22Rv1 (cell line): ENCODE data around the gene ANAPC1.
"Not testable (repeated sequence)": the region's sequence is repeated elsewhere in the genome, so short reads cannot be mapped to it uniquely, and the experiment has no call there.

Source experiments
- ZFX ChIP-seq: fragments of 450-650 bp; IDR thresholded peaks from 2 replicates; pipeline ENCODE4 v1.6.1; 2017; ENCODE audit warnings: antibody characterized with exemption, borderline replicate concordance
- TF ChIP-seq, protein P1 (sequence below): fragments of 450-650 bp; IDR thresholded peaks from 2 replicates; pipeline ENCODE4 v1.5.1; 2017; ENCODE audit warnings: mild to moderate bottlenecking

- TF ChIP-seq, protein P1, sequence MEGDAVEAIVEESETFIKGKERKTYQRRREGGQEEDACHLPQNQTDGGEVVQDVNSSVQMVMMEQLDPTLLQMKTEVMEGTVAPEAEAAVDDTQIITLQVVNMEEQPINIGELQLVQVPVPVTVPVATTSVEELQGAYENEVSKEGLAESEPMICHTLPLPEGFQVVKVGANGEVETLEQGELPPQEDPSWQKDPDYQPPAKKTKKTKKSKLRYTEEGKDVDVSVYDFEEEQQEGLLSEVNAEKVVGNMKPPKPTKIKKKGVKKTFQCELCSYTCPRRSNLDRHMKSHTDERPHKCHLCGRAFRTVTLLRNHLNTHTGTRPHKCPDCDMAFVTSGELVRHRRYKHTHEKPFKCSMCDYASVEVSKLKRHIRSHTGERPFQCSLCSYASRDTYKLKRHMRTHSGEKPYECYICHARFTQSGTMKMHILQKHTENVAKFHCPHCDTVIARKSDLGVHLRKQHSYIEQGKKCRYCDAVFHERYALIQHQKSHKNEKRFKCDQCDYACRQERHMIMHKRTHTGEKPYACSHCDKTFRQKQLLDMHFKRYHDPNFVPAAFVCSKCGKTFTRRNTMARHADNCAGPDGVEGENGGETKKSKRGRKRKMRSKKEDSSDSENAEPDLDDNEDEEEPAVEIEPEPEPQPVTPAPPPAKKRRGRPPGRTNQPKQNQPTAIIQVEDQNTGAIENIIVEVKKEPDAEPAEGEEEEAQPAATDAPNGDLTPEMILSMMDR: not testable (repeated sequence)
- not testable (repeated sequence) for TF ChIP-seq ZFX
Measured at GRCh38 chr2:111719610-111720009, 164.4 kb downstream of the ANAPC1 start.
